PFSK-1 (cell line): ENCODE results near the gene YES1.

Experiments
- POLR2AphosphoS5 ChIP-seq: IDR thresholded peaks from 2 replicates; pipeline ENCODE4 v1.6.1; 2012; ENCODE audit warnings: low read depth, mild to moderate bottlenecking, control low read depth, low read length, moderate library complexity
- REST ChIP-seq, 2 experiments: IDR thresholded peaks; 2 replicates each; pipeline versions ENCODE4 v1.6.1 to v1.8.0; 2011 to 2012; ENCODE audit warnings: low read depth in 2 of 2, low read length in 2 of 2, control low read depth in 1 of 2, inconsistent platforms in 1 of 2, mild to moderate bottlenecking in 1 of 2, moderate library complexity in 1 of 2; ENCODE audit not compliant: insufficient read depth in 1 of 2
- SIN3A ChIP-seq: IDR thresholded peaks from 2 replicates; pipeline ENCODE4 v1.6.1; 2012; ENCODE audit warnings: mild to moderate bottlenecking, low read length, moderate library complexity, borderline replicate concordance; ENCODE audit not compliant: insufficient read depth
- TAF1 ChIP-seq: IDR thresholded peaks from 2 replicates; pipeline ENCODE4 v1.6.1; 2012; ENCODE audit warnings: low read length, control low read depth, borderline replicate concordance; ENCODE audit not compliant: insufficient read depth

DNA sequence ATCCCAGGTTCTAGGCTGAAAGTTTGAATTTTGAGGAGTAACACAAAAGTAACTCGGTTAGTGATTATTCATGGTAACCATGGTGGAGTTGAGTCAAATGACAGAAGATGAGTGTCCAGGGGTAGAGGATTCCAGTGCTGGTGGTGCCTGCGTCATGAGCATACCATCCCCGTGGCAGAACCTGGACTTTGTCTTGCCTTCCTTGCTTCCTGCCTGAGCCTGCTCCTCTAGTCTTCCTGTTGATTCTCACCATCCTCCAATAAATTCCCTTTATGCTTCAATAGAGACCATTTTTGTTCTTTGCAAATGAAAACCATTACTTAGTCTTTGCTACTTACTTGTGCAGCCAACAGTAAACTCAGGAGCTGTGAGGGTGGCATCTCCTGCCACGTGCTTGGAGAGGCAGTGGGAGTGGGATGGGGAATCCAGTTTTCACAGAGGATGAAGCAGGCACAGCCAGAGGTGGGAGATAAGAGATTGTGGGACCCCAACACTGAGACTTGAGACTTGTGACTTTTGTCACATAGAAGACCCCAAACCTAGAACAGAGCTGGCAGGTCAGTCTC, 4.1 kb upstream of the YES1 start:
- no peak for TF ChIP-seq SIN3A
- TF ChIP-seq REST (IDR thresholded peaks at IDR 0.05; ENCODE audit: insufficient read depth in 1 of 2, low read depth in 2 of 2, low read length in 2 of 2) = no peak
- TF ChIP-seq POLR2AphosphoS5 = no peak
- TF ChIP-seq TAF1 = no peak
